GM13976 (cell line): ENCODE data around the gene KCNMB4.

Experiments
- DNase-seq: peaks from one replicate; pipeline ENCODE4 v3.0.0; 2012; ENCODE audit warnings: low spot score
- in situ Hi-C: fragments of 300-500 bp; cut with MboI; formaldehyde crosslinking; loops from one replicate; pipeline ENCODE4 v1.12.0; 2022; ENCODE audit warnings: low sequenced_read_pairs, mixed read lengths, inconsistent platforms; ENCODE audit not compliant: unreplicated experiment
- TF ChIP-seq, protein P1 (sequence below): IDR thresholded peaks from 2 replicates; pipeline ENCODE4 v1.5.1; 2012; ENCODE audit warnings: borderline replicate concordance, mild to moderate bottlenecking; ENCODE audit not compliant: insufficient read depth; ENCODE audit errors: extremely low read depth, missing control alignments, control extremely low read depth

Gene KCNMB4

GRCh38 chr12:70400124-70400523 lies 34.0 kb downstream of the KCNMB4 start:
- DNase-seq, result no peak
- TF ChIP-seq, protein P1, sequence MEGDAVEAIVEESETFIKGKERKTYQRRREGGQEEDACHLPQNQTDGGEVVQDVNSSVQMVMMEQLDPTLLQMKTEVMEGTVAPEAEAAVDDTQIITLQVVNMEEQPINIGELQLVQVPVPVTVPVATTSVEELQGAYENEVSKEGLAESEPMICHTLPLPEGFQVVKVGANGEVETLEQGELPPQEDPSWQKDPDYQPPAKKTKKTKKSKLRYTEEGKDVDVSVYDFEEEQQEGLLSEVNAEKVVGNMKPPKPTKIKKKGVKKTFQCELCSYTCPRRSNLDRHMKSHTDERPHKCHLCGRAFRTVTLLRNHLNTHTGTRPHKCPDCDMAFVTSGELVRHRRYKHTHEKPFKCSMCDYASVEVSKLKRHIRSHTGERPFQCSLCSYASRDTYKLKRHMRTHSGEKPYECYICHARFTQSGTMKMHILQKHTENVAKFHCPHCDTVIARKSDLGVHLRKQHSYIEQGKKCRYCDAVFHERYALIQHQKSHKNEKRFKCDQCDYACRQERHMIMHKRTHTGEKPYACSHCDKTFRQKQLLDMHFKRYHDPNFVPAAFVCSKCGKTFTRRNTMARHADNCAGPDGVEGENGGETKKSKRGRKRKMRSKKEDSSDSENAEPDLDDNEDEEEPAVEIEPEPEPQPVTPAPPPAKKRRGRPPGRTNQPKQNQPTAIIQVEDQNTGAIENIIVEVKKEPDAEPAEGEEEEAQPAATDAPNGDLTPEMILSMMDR, result no peak
- in situ Hi-C loops, result no loop called here

DNA sequence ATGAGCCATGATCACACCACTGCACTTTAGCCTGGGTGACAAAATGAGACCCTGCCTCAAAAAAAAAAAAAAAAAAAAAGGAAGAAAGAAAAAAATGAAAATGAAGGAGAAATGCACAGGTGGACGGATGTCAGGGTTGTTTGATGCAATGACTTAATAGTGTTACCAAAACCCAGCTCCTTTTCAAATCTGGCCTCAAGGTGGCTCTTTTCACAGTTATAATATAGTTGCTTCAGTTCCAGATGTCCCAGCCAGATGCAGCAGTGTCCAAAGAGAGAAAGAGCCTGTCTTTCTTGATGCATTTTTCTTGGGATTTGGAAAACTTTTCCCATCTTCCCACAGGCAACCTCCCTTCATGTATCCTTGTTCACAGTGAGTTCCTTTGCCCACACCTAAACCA lies 36.5 kb downstream of the KCNMB4 start:
- no peak for DNase-seq
- TF ChIP-seq, protein P1, result no peak
- in situ Hi-C loops, result no loop called here

GRCh38 chr12:70403826-70404225 lies 37.7 kb downstream of the KCNMB4 start:
- no peak for DNase-seq
- TF ChIP-seq, protein P1, result no peak
- in situ Hi-C loops, result no loop called here

DNA sequence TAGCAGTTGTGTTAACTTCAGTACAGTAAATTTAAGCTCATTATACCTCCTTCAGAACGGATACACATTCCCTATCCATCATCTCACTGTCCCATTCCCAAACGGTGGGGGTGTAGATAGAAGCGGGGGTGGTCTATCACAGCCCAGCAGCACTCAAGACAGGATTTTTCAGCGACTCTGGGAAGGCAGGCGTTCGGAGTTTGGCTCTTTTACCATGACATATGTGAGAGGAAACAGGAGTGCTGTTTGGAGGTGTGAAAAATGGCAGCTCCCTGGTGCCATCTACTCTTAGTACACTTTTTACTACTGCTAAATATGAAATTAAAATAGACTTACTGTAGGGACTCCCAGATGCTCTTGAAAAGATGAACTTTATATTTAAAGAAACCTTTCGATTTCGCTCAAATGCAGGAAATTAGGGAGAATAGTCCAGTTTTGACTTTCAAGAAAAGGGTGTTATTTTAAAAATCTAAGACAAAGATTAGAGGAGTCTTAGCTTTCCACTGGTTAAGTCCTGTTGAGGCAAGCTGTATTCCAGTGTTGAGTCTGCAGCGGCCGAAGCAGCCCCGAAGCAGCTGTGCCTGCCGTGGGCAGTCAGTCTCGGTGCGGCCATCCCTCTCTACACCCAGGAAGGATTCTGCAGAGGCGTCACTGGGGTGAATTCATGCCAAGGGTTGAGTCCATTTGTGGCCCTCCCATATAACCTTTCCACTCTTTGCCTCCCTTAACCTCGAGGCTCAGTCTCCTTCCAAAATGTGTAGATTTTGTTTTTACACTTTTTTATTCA lies 42.1 kb downstream of the KCNMB4 start:
- in situ Hi-C loops, result no loop called here
- DNase-seq, result no peak
- TF ChIP-seq, protein P1, result no peak

DNA sequence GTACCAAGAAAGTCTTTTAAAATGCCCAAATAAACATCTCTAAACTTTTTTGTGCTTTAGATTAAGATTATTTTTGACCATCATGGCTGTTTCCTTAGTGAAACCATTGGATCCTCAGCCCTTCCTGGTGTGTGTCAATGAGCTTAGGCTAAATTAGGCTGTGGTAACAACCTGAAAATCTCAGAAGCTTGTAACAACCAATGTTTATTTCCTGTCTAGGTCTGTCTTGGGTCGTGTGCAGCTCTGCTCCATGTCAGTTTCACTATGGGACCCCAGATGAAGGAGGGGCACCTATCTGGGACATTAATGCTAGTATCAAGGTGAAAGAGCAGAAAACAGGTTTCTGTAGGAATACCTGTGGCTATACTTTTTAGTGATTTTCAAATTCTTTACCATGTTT lies 49.9 kb downstream of the KCNMB4 start:
- TF ChIP-seq, protein P1, result no peak
- in situ Hi-C loops, result no loop called here
- no peak for DNase-seq

DNA sequence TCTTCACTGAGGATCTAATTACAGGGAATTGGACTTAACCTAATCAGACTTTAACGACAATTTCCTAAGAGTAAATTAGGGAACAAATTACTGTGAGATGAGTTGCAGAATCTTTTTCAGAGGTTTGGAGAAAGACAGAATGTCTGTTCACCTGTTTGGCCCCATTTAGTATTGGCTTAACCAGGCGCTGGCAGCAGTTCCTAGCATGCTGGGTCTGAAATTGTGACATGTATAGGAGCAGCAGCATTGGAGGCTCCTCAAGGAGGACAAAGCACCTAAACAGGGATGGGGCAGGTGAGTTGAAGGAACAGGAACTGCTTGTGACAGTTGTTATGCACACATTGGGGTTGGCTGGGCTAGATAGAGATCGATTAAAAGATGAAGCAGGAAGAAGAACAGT lies 51.0 kb downstream of the KCNMB4 start:
- TF ChIP-seq, protein P1, result no peak
- DNase-seq, result no peak
- in situ Hi-C loops, result no loop called here
